Activated CD8-positive, alpha-beta T cell treated with anti-CD3 and anti-CD28 coated beads for 36 hours (primary cell): ENCODE measurements around the gene RPL38. TPM values are rescaled to one million over a fixed set of nuclear protein-coding genes. Genes with fewer than 3 reads are reported as not detected.

Experiments
- ATAC-seq: fragments of 200-7000 bp; cut with Tn5 transposase; one replicate; pipeline ENCODE4 v1.10.0; 2021; ENCODE audit warnings: mild to moderate bottlenecking, moderate library complexity
- CTCF ChIA-PET: fragments of 350-600 bp; sonication (Branson Sonifier 250); formaldehyde crosslinking; loops from one replicate; lab custom pipeline; 2021; ENCODE audit warnings: antibody characterized with exemption; lab: Charles Lee
- POLR2A ChIA-PET: fragments of 350-600 bp; sonication (Branson Sonifier 250); formaldehyde crosslinking; loops from one replicate; lab custom pipeline; 2021; ENCODE audit warnings: antibody characterized with exemption; lab: Charles Lee
- DNase-seq: peaks from one replicate; pipeline ENCODE4 v3.0.0-alpha.2; 2020
- H3K27ac Mint-ChIP-seq: one replicate; pipeline ENCODE4 v1.8.0; 2021; ENCODE audit warnings: mild to moderate bottlenecking, mixed read lengths
- H3K27me3 Mint-ChIP-seq: one replicate; pipeline ENCODE4 v1.8.0; 2021; ENCODE audit warnings: mixed read lengths
- H3K36me3 Mint-ChIP-seq: one replicate; pipeline ENCODE4 v1.8.0; 2021; ENCODE audit warnings: low read depth, mixed read lengths
- H3K4me1 Mint-ChIP-seq: one replicate; pipeline ENCODE4 v1.8.0; 2021; ENCODE audit warnings: low read depth, mixed read lengths
- H3K4me3 Mint-ChIP-seq: one replicate; pipeline ENCODE4 v1.8.0; 2021; ENCODE audit warnings: mild to moderate bottlenecking, moderate library complexity, mixed read lengths
- H3K9me3 Mint-ChIP-seq: one replicate; pipeline ENCODE4 v1.8.0; 2021; ENCODE audit warnings: mixed read lengths
- intact Hi-C: fragments of 100-400 bp; cut with micrococcal nuclease; formaldehyde crosslinking; loops from one replicate; pipeline ENCODE4 v1.10.0; 2022
- total RNA-seq, 2 experiments: library from RNA; stranded (reverse); gene quantifications; one replicate each; pipeline ENCODE4 v1.2.3, GENCODE V29; 2021
- TF ChIP-seq, protein P1 (sequence below): fragments of 200-600 bp; IDR thresholded peaks from one replicate; pipeline ENCODE4 v1.8.0; 2022; ENCODE audit warnings: antibody characterized with exemption, mild to moderate bottlenecking

RPL38 gene
- total RNA-seq, 2 experiments from 2014 or later: 1,500 to 1,574 TPM

DNA sequence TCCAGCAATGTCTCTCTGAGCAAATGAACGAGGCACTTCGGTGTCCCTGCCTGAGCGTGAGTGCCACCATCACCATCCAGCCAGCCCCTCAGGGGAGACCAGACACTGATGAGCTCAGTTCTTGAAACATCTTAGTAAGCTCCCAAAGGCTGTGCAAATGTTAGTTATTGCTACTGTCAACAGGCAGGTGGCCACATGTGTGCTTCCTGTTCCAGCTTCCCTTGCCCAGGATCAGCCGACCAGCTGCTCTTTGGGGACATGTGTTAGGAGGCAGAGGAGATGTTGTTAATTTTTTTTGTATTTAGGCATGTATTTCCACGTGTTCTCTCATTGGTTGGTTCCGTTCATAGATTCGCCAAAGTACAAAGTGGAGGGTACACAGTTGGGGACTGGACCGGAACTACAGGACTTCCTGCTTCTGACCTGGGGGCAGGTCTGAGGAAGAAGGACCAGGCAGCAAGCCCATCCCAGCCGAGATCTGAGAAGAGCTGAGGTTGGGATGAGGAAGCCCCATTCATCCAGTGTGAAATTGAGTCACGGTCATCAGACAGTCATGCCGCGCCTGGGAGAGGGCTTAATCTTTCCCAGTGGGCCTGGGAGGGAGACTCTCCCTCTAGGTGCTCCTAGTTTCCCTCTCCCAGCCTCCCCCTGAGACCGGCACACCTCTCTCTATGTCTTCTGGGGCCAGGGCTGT lies 13.7 kb downstream of the RPL38 start:
- intact Hi-C loops: loop anchor here (10.0 kb wide), 1 partner anchor 138 kb away; no protein-coding TSS in a partner anchor
- no peaks in the 10 kb centered on the region for H3K9me3 Mint-ChIP-seq
- ChIA-PET POLR2A (interaction anchor here (1.3 kb wide), 1 partner anchor 44 kb away, joined by 3 read pairs; no protein-coding TSS in a partner anchor), CTCF (no interaction called here)
- TF ChIP-seq, protein P1, sequence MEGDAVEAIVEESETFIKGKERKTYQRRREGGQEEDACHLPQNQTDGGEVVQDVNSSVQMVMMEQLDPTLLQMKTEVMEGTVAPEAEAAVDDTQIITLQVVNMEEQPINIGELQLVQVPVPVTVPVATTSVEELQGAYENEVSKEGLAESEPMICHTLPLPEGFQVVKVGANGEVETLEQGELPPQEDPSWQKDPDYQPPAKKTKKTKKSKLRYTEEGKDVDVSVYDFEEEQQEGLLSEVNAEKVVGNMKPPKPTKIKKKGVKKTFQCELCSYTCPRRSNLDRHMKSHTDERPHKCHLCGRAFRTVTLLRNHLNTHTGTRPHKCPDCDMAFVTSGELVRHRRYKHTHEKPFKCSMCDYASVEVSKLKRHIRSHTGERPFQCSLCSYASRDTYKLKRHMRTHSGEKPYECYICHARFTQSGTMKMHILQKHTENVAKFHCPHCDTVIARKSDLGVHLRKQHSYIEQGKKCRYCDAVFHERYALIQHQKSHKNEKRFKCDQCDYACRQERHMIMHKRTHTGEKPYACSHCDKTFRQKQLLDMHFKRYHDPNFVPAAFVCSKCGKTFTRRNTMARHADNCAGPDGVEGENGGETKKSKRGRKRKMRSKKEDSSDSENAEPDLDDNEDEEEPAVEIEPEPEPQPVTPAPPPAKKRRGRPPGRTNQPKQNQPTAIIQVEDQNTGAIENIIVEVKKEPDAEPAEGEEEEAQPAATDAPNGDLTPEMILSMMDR: no peak
- H3K27me3 Mint-ChIP-seq: no peaks in the 10 kb centered on the region
- peaks cover 38% of the 10 kb centered on the region for H3K4me1 Mint-ChIP-seq
- no peaks in the 10 kb centered on the region for H3K36me3 Mint-ChIP-seq
- ATAC-seq (no peak), DNase-seq (no peak)
- no peak overlapping the region for H3K4me3 Mint-ChIP-seq
- no peak overlapping the region for H3K27ac Mint-ChIP-seq

- ATAC-seq (no peak), DNase-seq (no peak)
- Mint-ChIP-seq H3K36me3 (no peaks in the 10 kb centered on the region), H3K27ac (no peak overlapping the region), H3K4me1 (peaks cover 31% of the 10 kb centered on the region), H3K9me3 (no peaks in the 10 kb centered on the region), H3K27me3 (no peaks in the 10 kb centered on the region), H3K4me3 (no peak overlapping the region)
- TF ChIP-seq, protein P1: no peak
- CTCF ChIA-PET: no interaction called here
- intact Hi-C loops: loop anchor here (10.0 kb wide), 1 partner anchor 137 kb away; no protein-coding TSS in a partner anchor
- POLR2A ChIA-PET: interaction anchor here (1.3 kb wide), 1 partner anchor 43 kb away, joined by 3 read pairs; no protein-coding TSS in a partner anchor
These were observed 14.4 kb downstream of the RPL38 start for GRCh38 chr17:74217888-74218287.

GRCh38 chr17:74218436-74218835 lies 15.0 kb downstream of the RPL38 start:
- H3K36me3 Mint-ChIP-seq: no peaks in the 10 kb centered on the region
- H3K4me3 Mint-ChIP-seq: no peak overlapping the region
- no peak overlapping the region for H3K27ac Mint-ChIP-seq
- DNase-seq (no peak), ATAC-seq (no peak)
- TF ChIP-seq, protein P1: no peak
- peaks cover 27% of the 10 kb centered on the region for H3K4me1 Mint-ChIP-seq
- POLR2A ChIA-PET: no interaction called here
- intact Hi-C loops: loop anchor here (10.0 kb wide), 1 partner anchor 136 kb away; no protein-coding TSS in a partner anchor
- H3K27me3 Mint-ChIP-seq: no peaks in the 10 kb centered on the region
- CTCF ChIA-PET: interaction anchor here (0.6 kb wide), 1 partner anchor 144 kb away, joined by 3 read pairs; no protein-coding TSS in a partner anchor
- no peaks in the 10 kb centered on the region for H3K9me3 Mint-ChIP-seq

DNA sequence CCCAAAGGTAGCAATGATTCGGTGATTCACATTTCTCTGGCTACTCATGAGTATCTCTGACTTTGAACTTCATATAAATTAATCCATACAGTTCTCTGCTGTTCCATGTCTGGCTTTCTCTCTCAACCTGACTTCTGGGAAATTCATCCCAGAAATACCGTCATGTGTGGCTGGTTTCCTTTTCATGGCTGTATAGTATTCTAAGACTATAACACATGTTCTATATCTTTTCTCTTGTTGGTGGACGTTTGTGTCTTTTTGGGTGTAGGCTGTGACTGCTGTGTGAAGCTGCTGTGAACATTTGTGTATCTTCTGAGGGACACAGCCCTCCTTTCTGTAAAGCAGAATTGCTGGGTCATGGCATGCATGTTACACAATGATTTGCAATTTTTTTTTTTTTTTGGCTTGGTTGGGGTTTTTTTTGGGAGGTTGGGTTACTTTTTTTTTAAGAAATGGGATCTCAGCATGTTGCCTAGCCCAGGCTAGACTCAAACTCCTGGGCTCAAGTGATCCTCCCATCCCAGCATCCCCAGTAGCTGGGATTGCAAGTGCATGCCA lies 16.2 kb downstream of the RPL38 start:
- Mint-ChIP-seq H3K4me3 (no peak overlapping the region), H3K27me3 (no peaks in the 10 kb centered on the region), H3K27ac (no peak overlapping the region), H3K4me1 (peaks cover 18% of the 10 kb centered on the region), H3K36me3 (no peaks in the 10 kb centered on the region), H3K9me3 (no peaks in the 10 kb centered on the region)
- POLR2A ChIA-PET: no interaction called here
- no peak for DNase-seq
- intact Hi-C loops: loop anchor here (10.0 kb wide), 1 partner anchor 135 kb away; no protein-coding TSS in a partner anchor
- TF ChIP-seq, protein P1: no peak
- CTCF ChIA-PET: interaction anchor here (0.7 to 0.9 kb wide), 2 partner anchors 9 to 20 kb away, joined by 3 read pairs; no protein-coding TSS in a partner anchor
- ATAC-seq: no peak

- TF ChIP-seq, protein P1: no peak
- ChIA-PET CTCF (interaction anchor here (0.7 to 0.9 kb wide), 2 partner anchors 9 to 21 kb away, joined by 3 read pairs; no protein-coding TSS in a partner anchor), POLR2A (interaction anchor here (1.1 kb wide), 1 partner anchor 12 kb away, joined by 3 read pairs; no protein-coding TSS in a partner anchor)
- no peak for DNase-seq
- H3K4me1 Mint-ChIP-seq: peaks cover 13% of the 10 kb centered on the region
- H3K9me3 Mint-ChIP-seq: no peaks in the 10 kb centered on the region
- H3K36me3 Mint-ChIP-seq: no peaks in the 10 kb centered on the region
- ATAC-seq: no peak
- H3K27me3 Mint-ChIP-seq: no peaks in the 10 kb centered on the region
- no peak overlapping the region for H3K4me3 Mint-ChIP-seq
- H3K27ac Mint-ChIP-seq: no peak overlapping the region
- intact Hi-C loops: no loop called here
These were observed 16.7 kb downstream of the RPL38 start for GRCh38 chr17:74220219-74220618.
